ENCODE results near the gene SEMA5B. TPM values are rescaled to one million over a fixed set of nuclear protein-coding genes. Genes with fewer than 3 reads are reported as not detected.

The SEMA5B gene
- total RNA-seq, 1 experiment from 2014 or later = 0.04 TPM

GRCh38 chr3:123037015-123037375 lies 9.4 kb upstream of the SEMA5B start:
- intact Hi-C loops (cut with micrococcal nuclease) = no loop called here

GRCh38 chr3:123036352-123037014 lies 8.9 kb upstream of the SEMA5B start:
- CTCF ChIA-PET = interaction anchor here (0.5 kb wide), 1 partner anchor 9 kb away, joined by 6 read pairs; the partner anchor contains the start of gene SEMA5B
- TF ChIP-seq EZH2 (IDR thresholded peaks at IDR 0.05; ENCODE audit: low read length, unreplicated experiment) (no peak), CTCF (conservative IDR thresholded peaks at IDR 0.05; ENCODE audit: low read depth, low read length) (no peak)
- intact Hi-C loops (cut with micrococcal nuclease) = no loop called here

More at GRCh38 chr3:123037015-123037375, 9.4 kb upstream of the SEMA5B start:
- no peaks in the 10 kb centered on the region for H3F3A ChIP-seq (ENCODE audit: low read length, unreplicated experiment)
- H3K27me3 ChIP-seq (ENCODE audit: low read length) = peaks cover 48% of the 10 kb centered on the region
- H3K27ac ChIP-seq (ENCODE audit: low read length) = no peak overlapping the region
- ChIA-PET CTCF (interaction anchor here (0.5 kb wide), 1 partner anchor 10 kb away, joined by 6 read pairs; the partner anchor contains the start of gene SEMA5B), POLR2A (ENCODE audit: unreplicated experiment) (no interaction called here)
- no peak; the same call in 1 of the 2 replicates for ATAC-seq
- H3K79me2 ChIP-seq (ENCODE audit: low read length) = no peaks in the 10 kb centered on the region
- TF ChIP-seq CTCF (conservative IDR thresholded peaks at IDR 0.05; ENCODE audit: low read depth, low read length) (no peak), EZH2phosphoT487 (IDR thresholded peaks at IDR 0.05; ENCODE audit: borderline replicate concordance, low read length) (no peak), EZH2 (IDR thresholded peaks at IDR 0.05; ENCODE audit: low read length, unreplicated experiment) (no peak)
- H3K9me2 ChIP-seq (replicated peaks; ENCODE audit: low read length) = no peaks in the 10 kb centered on the region
- H4K20me1 ChIP-seq (ENCODE audit: low read length) = no peaks in the 10 kb centered on the region
- no TSS peak for BruUV-seq (replicated peaks)
- no peaks in the 10 kb centered on the region for H3K36me3 ChIP-seq (ENCODE audit: low read depth, low read length)
- no peaks in the 10 kb centered on the region for H3K4me1 ChIP-seq (ENCODE audit: insufficient read depth, low read length)
- no peak overlapping the region for H3K4me3 ChIP-seq (ENCODE audit: low read length)
- H3K9ac ChIP-seq (ENCODE audit: low read length) = no peak overlapping the region
- H3K9me3 ChIP-seq (ENCODE audit: low read length) = no peaks in the 10 kb centered on the region
- no peak for DNase-seq
- no peak overlapping the region for H3K4me2 ChIP-seq (ENCODE audit: low read length)
- no peak overlapping the region for H2AFZ ChIP-seq (ENCODE audit: low read length)

GRCh38 chr3:123034996-123035395 lies 7.4 kb upstream of the SEMA5B start:
- intact Hi-C loops (cut with micrococcal nuclease) = no loop called here
- CTCF ChIA-PET = no interaction called here
- H4K20me1 ChIP-seq (ENCODE audit: low read length) = no peaks in the 10 kb centered on the region

More at GRCh38 chr3:123036352-123037014, 8.9 kb upstream of the SEMA5B start:
- H3K9me2 ChIP-seq (replicated peaks; ENCODE audit: low read length) = no peaks in the 10 kb centered on the region
- peak; percentile 37 for DNase-seq
- no peaks in the 10 kb centered on the region for H3K79me2 ChIP-seq (ENCODE audit: low read length)
- no peak overlapping the region for H3K9ac ChIP-seq (ENCODE audit: low read length)
- H3F3A ChIP-seq (ENCODE audit: low read length, unreplicated experiment) = no peaks in the 10 kb centered on the region
- no peaks in the 10 kb centered on the region for H3K9me3 ChIP-seq (ENCODE audit: low read length)
- POLR2A ChIA-PET (ENCODE audit: unreplicated experiment) = no interaction called here
- no peaks in the 10 kb centered on the region for H3K4me1 ChIP-seq (ENCODE audit: insufficient read depth, low read length)
- no peaks in the 10 kb centered on the region for H3K36me3 ChIP-seq (ENCODE audit: low read depth, low read length)
- H3K27me3 ChIP-seq (ENCODE audit: low read length) = peaks cover 48% of the 10 kb centered on the region
- no peaks in the 10 kb centered on the region for H4K20me1 ChIP-seq (ENCODE audit: low read length)
- no peak; the same call in 1 of the 2 replicates for ATAC-seq
- no peak overlapping the region for H3K4me3 ChIP-seq (ENCODE audit: low read length)
- no peak overlapping the region for H2AFZ ChIP-seq (ENCODE audit: low read length)
- no TSS peak for BruUV-seq (replicated peaks)
- H3K27ac ChIP-seq (ENCODE audit: low read length) = no peak overlapping the region
- H3K4me2 ChIP-seq (ENCODE audit: low read length) = no peak overlapping the region

More at GRCh38 chr3:123034996-123035395, 7.4 kb upstream of the SEMA5B start:
- no peaks in the 10 kb centered on the region for H3K36me3 ChIP-seq (ENCODE audit: low read depth, low read length)
- H3K79me2 ChIP-seq (ENCODE audit: low read length) = no peaks in the 10 kb centered on the region
- POLR2A ChIA-PET (ENCODE audit: unreplicated experiment) = no interaction called here
- H3K4me3 ChIP-seq (ENCODE audit: low read length) = no peak overlapping the region
- no peak overlapping the region for H3K9ac ChIP-seq (ENCODE audit: low read length)
- no TSS peak for BruUV-seq (replicated peaks)
- DNase-seq (no peak), ATAC-seq (no peak)
- H2AFZ ChIP-seq (ENCODE audit: low read length) = no peak overlapping the region
- TF ChIP-seq EZH2phosphoT487 (IDR thresholded peaks at IDR 0.05; ENCODE audit: borderline replicate concordance, low read length) (no peak), CTCF (conservative IDR thresholded peaks at IDR 0.05; ENCODE audit: low read depth, low read length) (no peak), EZH2 (IDR thresholded peaks at IDR 0.05; ENCODE audit: low read length, unreplicated experiment) (no peak)
- no peaks in the 10 kb centered on the region for H3K9me3 ChIP-seq (ENCODE audit: low read length)
- H3K27me3 ChIP-seq (ENCODE audit: low read length) = peaks cover 49% of the 10 kb centered on the region
- no peak overlapping the region for H3K4me2 ChIP-seq (ENCODE audit: low read length)
- H3F3A ChIP-seq (ENCODE audit: low read length, unreplicated experiment) = no peaks in the 10 kb centered on the region
- H3K27ac ChIP-seq (ENCODE audit: low read length) = no peak overlapping the region
- no peaks in the 10 kb centered on the region for H3K4me1 ChIP-seq (ENCODE audit: insufficient read depth, low read length)
- H3K9me2 ChIP-seq (replicated peaks; ENCODE audit: low read length) = no peaks in the 10 kb centered on the region

Measured in PC-3 (cell line).